Osteocyte (in vitro differentiated cells): Measurements from ENCODE around the gene BLCAP. TPM values are rescaled to one million over a fixed set of nuclear protein-coding genes. Genes with fewer than 3 reads are reported as not detected.
"Not testable (repeated sequence)": the region's sequence is repeated elsewhere in the genome, so short reads cannot be mapped to it uniquely, and the experiment has no call there.

ENCODE experiments used
- DNase-seq: peaks from one replicate; pipeline ENCODE4 v3.0.0; 2021; ENCODE audit warnings: mixed read lengths; ENCODE audit not compliant: unreplicated experiment; ENCODE audit errors: extremely low spot score
- H3K27ac Mint-ChIP-seq: one replicate; pipeline ENCODE4 v1.8.0; 2021; ENCODE audit warnings: mild to moderate bottlenecking, mixed read lengths; ENCODE audit not compliant: unreplicated experiment
- H3K27me3 Mint-ChIP-seq: one replicate; pipeline ENCODE4 v1.8.0; 2021; ENCODE audit warnings: mixed read lengths; ENCODE audit not compliant: unreplicated experiment
- H3K36me3 Mint-ChIP-seq: one replicate; pipeline ENCODE4 v1.8.0; 2021; ENCODE audit warnings: mixed read lengths; ENCODE audit not compliant: unreplicated experiment
- H3K4me1 Mint-ChIP-seq: one replicate; pipeline ENCODE4 v1.8.0; 2021; ENCODE audit warnings: mixed read lengths; ENCODE audit not compliant: unreplicated experiment
- H3K4me3 Mint-ChIP-seq: one replicate; pipeline ENCODE4 v1.8.0; 2021; ENCODE audit warnings: mild to moderate bottlenecking, moderate library complexity, mixed read lengths; ENCODE audit not compliant: unreplicated experiment
- H3K9me3 Mint-ChIP-seq: one replicate; pipeline ENCODE4 v1.8.0; 2021; ENCODE audit warnings: mixed read lengths; ENCODE audit not compliant: unreplicated experiment
- CTCF ChIP-seq: fragments of 200-600 bp; sonication (generic); IDR thresholded peaks from 2 replicates; pipeline ENCODE4 v1.5.0; 2021; ENCODE audit warnings: antibody characterized with exemption, mild to moderate bottlenecking, moderate library complexity
- total RNA-seq: library from RNA; stranded (reverse); gene quantifications from 2 replicates; pipeline ENCODE4 v1.2.1, GENCODE V29; 2021

The BLCAP gene
- total RNA-seq, 1 donor from 2014 or later = 74.5 TPM

DNA sequence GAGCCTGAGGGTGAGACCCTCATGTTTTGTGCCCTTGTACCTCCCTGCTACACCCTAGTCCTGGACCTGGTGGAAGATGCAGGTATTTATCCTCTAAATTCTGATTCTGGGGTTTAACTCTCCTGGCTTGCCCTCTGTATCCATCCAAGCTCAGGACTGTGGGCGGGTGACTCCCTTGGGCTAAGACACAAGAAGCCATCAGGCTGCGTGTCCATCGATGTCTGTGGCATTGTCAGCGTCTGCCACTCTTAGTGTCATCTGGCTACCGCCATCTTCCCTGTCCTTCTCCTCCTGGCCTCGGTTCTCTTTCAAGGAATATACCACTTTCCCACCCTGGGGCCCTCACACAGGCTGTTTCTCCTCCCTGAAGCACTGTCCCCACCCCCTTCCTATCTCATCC is 28.9 kb upstream of the BLCAP start:
- Mint-ChIP-seq H3K9me3 (no peaks in the 10 kb centered on the region), H3K4me3 (no peak overlapping the region), H3K27ac (no peak overlapping the region), H3K27me3 (peaks cover 73% of the 10 kb centered on the region), H3K4me1 (no peaks in the 10 kb centered on the region), H3K36me3 (no peaks in the 10 kb centered on the region)
- DNase-seq = no peak
- no peak for TF ChIP-seq CTCF

DNA sequence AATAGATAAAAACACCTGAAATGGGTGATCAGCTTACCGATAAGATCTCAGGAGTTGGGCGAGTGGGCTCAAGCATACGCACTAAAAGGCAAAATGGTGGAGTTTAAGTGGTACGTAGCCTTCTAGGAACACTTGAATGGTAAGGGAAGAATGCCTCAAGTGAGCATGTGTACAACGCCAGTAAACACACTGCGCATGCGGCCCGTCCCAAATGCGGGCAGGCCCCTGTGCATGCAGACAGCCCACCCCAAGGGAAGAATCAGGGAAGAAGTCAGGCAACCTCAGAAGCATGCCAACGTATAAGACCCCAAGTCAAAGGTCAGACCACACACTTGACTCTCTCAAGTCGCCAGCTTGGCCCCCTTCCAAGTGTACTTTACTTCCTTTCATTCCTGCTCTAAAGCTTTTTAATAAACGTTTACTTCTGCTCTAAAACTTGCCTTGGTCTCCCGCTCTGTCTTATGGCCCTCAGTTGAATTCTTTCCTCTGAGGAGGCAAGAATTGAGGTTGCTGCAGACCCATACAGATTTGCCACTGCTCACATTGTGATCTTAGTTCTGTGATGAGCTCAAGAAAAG is 27.1 kb upstream of the BLCAP start:
- H3K4me1 Mint-ChIP-seq, H3K9me3 Mint-ChIP-seq, H3K27ac Mint-ChIP-seq, H3K4me3 Mint-ChIP-seq, H3K36me3 Mint-ChIP-seq, DNase-seq: not testable (repeated sequence)
- peaks cover 62% of the 10 kb centered on the region for H3K27me3 Mint-ChIP-seq

- H3K27ac Mint-ChIP-seq = no peak overlapping the region
- TF ChIP-seq CTCF = no peak
- H3K9me3 Mint-ChIP-seq = no peaks in the 10 kb centered on the region
- peaks cover 50% of the 10 kb centered on the region for H3K27me3 Mint-ChIP-seq
- H3K4me1 Mint-ChIP-seq = no peaks in the 10 kb centered on the region
- peaks cover 2% of the 10 kb centered on the region for H3K36me3 Mint-ChIP-seq
- H3K4me3 Mint-ChIP-seq = no peak overlapping the region
- DNase-seq = no peak
These were observed 24.7 kb upstream of the BLCAP start for GRCh38 chr20:37552415-37552814.

- H3K27ac Mint-ChIP-seq, H3K4me1 Mint-ChIP-seq, H3K9me3 Mint-ChIP-seq, H3K36me3 Mint-ChIP-seq, DNase-seq, H3K4me3 Mint-ChIP-seq: not testable (repeated sequence)
- peaks cover 44% of the 10 kb centered on the region for H3K27me3 Mint-ChIP-seq
These were observed 24.0 kb upstream of the BLCAP start for GRCh38 chr20:37551660-37552059.

GRCh38 chr20:37550101-37550920 is 22.6 kb upstream of the BLCAP start:
- not testable (repeated sequence) for H3K4me1 Mint-ChIP-seq, H3K36me3 Mint-ChIP-seq
- H3K27me3 Mint-ChIP-seq = peaks cover 45% of the 10 kb centered on the region

DNA sequence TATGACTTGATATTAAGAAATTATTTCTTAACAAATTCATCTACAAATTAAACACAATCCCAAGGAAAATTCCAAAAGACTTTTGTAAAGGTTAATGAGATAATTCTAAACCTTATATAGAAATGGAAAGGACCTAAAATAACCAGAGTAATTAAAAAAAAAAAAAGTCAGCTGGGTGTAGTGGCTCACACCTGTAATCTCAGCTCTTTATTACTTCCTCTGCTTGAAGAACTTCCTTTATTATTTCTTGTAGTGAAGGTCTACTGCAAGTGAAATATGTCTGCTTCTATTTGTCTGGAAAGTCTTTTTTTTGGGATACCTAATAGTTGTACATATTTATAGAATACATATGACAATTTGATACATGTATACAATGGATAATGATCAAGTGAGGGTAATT is 20.2 kb upstream of the BLCAP start:
- H3K36me3 Mint-ChIP-seq = peaks cover 2% of the 10 kb centered on the region
- H3K4me1 Mint-ChIP-seq = no peaks in the 10 kb centered on the region

More at GRCh38 chr20:37550101-37550920, 22.6 kb upstream of the BLCAP start:
- not testable (repeated sequence) for H3K9me3 Mint-ChIP-seq, H3K4me3 Mint-ChIP-seq, H3K27ac Mint-ChIP-seq, DNase-seq

More for the DNA sequence above, 20.2 kb upstream of the BLCAP start:
- Mint-ChIP-seq H3K4me3 (no peak overlapping the region), H3K27me3 (peaks cover 36% of the 10 kb centered on the region), H3K9me3 (no peaks in the 10 kb centered on the region), H3K27ac (no peak overlapping the region)
- DNase-seq = no peak
- no peak for TF ChIP-seq CTCF
